ENCODE results near the gene USP43. TPM values are rescaled to one million over a fixed set of nuclear protein-coding genes. Genes with fewer than 3 reads are reported as not detected.

Gene USP43
- total RNA-seq, 1 experiment from 2014 or later: 1.7 TPM

GRCh38 chr17:9702914-9703780 lies 57.8 kb downstream of the USP43 start:
- DNase-seq (ENCODE audit: low read depth): no peak

- DNase-seq (ENCODE audit: low read depth): no peak
Observed at GRCh38 chr17:9703781-9704082, 58.4 kb downstream of the USP43 start.

- no peak for DNase-seq (ENCODE audit: low read depth)
Observed at GRCh38 chr17:9705745-9706144, 60.4 kb downstream of the USP43 start.

- no peak for DNase-seq (ENCODE audit: low read depth)
Observed at GRCh38 chr17:9707948-9708347, 62.6 kb downstream of the USP43 start.

- no peak for DNase-seq (ENCODE audit: low read depth)
Observed at GRCh38 chr17:9714801-9715200, 69.5 kb downstream of the USP43 start.

- DNase-seq (ENCODE audit: low read depth): no peak
Observed at GRCh38 chr17:9715503-9716016, 70.2 kb downstream of the USP43 start.

GRCh38 chr17:9725575-9725974 lies 80.3 kb downstream of the USP43 start:
- DNase-seq (ENCODE audit: low read depth): peak; percentile 40

- DNase-seq (ENCODE audit: low read depth): no peak
Observed at GRCh38 chr17:9726291-9726690, 81.0 kb downstream of the USP43 start.

- no peak for DNase-seq (ENCODE audit: low read depth)
Observed at GRCh38 chr17:9728005-9728404, 82.7 kb downstream of the USP43 start.

GRCh38 chr17:9728564-9728963 lies 83.2 kb downstream of the USP43 start:
- DNase-seq (ENCODE audit: low read depth): no peak

GRCh38 chr17:9729034-9729650 lies 83.8 kb downstream of the USP43 start:
- peak; percentile 52 for DNase-seq (ENCODE audit: low read depth)

GRCh38 chr17:9729735-9730420 lies 84.6 kb downstream of the USP43 start:
- DNase-seq (ENCODE audit: low read depth): peak; percentile 56

GRCh38 chr17:9750524-9750923 lies 105.2 kb downstream of the USP43 start:
- no peak for DNase-seq (ENCODE audit: low read depth)

GRCh38 chr17:9755083-9755482 lies 109.8 kb downstream of the USP43 start:
- DNase-seq (ENCODE audit: low read depth): peak; percentile 39

- DNase-seq (ENCODE audit: low read depth): no peak
Observed at GRCh38 chr17:9760266-9760665, 114.9 kb downstream of the USP43 start.

- DNase-seq (ENCODE audit: low read depth): no peak
Observed at GRCh38 chr17:9763643-9764042, 118.3 kb downstream of the USP43 start.

GRCh38 chr17:9765322-9765721 lies 120.0 kb downstream of the USP43 start:
- DNase-seq (ENCODE audit: low read depth): no peak

GRCh38 chr17:9766970-9767369 lies 121.7 kb downstream of the USP43 start:
- DNase-seq (ENCODE audit: low read depth): no peak

- DNase-seq (ENCODE audit: low read depth): no peak
Observed at GRCh38 chr17:9767432-9767991, 122.2 kb downstream of the USP43 start.

GRCh38 chr17:9768381-9768934 lies 123.1 kb downstream of the USP43 start:
- peak; percentile 24 for DNase-seq (ENCODE audit: low read depth)

- no peak for DNase-seq (ENCODE audit: low read depth)
Observed at GRCh38 chr17:9769036-9769695, 123.8 kb downstream of the USP43 start.

Data from M059J (cell line).